Uterus (tissue), 2 donors: ENCODE data around the gene ATP6AP2.

Source experiments
- CTCF ChIP-seq, 4 experiments: fragments of 200-600 bp in 2 of 4; fragments of 450-650 bp in 2 of 4; sonication (generic) in 2 of 4; IDR thresholded peaks; one replicate each; pipeline ENCODE4 v1.5.1; 2016 to 2019; ENCODE audit warnings: antibody characterized with exemption in 4 of 4, mild to moderate bottlenecking in 2 of 4, moderate library complexity in 1 of 4
- POLR2A ChIP-seq, 2 donors: fragments of 450-650 bp; IDR thresholded peaks; one replicate each; pipeline ENCODE4 v1.6.1; 2016; ENCODE audit warnings: antibody characterized with exemption in 2 of 2, mild to moderate bottlenecking in 1 of 2, moderate library complexity in 1 of 2

GRCh38 chrX:40607381-40607780 is 26.6 kb downstream of the ATP6AP2 start:
- TF ChIP-seq CTCF (IDR thresholded peaks at IDR 0.05) (no peak), POLR2A (IDR thresholded peaks at IDR 0.05) (no peak)
